A549 treated with Mapracorat at 1 μM for 4 hours (cell line): ENCODE data around the gene AOAH. TPM values are rescaled to one million over a fixed set of nuclear protein-coding genes. Genes with fewer than 3 reads are reported as not detected.

Experiments
- total RNA-seq: library from RNA; stranded (reverse); fragments of 200-300 nt; extraction: Qiagen RNA extraction; gene quantifications from 5 replicates; pipeline ENCODE4 v1.2.3, GENCODE V29; 2022

The AOAH gene, protein sequence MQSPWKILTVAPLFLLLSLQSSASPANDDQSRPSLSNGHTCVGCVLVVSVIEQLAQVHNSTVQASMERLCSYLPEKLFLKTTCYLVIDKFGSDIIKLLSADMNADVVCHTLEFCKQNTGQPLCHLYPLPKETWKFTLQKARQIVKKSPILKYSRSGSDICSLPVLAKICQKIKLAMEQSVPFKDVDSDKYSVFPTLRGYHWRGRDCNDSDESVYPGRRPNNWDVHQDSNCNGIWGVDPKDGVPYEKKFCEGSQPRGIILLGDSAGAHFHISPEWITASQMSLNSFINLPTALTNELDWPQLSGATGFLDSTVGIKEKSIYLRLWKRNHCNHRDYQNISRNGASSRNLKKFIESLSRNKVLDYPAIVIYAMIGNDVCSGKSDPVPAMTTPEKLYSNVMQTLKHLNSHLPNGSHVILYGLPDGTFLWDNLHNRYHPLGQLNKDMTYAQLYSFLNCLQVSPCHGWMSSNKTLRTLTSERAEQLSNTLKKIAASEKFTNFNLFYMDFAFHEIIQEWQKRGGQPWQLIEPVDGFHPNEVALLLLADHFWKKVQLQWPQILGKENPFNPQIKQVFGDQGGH
- total RNA-seq: not detected in 5 replicates

DNA sequence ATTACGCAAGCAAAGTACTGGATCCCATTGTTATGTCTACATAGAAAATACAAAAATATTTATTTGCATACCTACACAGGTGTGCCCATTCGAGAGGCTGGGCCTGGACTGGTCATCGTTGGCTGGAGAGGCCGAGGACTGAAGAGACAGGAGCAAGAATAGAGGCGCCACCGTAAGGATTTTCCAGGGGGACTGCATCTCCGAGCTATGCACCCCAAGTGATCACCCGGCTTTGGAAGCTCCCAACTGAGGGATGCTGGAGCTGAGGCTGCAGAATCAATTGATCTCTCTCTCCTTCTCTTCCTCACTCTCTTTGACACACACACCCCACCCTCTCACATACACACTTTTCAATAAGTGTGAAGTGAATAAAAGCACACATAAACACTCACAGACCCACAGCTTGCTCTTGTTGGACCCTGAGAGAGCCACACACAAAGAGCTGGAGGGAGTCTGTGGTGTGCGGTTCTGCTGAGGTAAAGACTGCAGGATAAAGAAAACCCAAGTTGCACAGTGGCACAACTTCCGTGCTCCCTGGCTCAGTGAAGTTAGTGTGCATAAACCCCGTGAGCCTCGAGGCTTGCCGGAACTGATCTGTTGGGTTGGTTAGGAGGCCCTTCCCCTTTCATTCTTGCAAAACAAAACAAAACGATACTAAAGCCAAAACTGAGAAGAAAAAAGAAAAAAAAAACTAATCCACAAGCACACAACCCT lies at the start of gene AOAH:
AOAH (minus strand) TSS at position 544 of the 714 bp plus-strand sequence; CDS start at position 198, 346 bp downstream.

